Ishikawa (cell line): ENCODE measurements around the gene TLE6.

Experiments
- CEBPB ChIP-seq: IDR thresholded peaks from 2 replicates; pipeline ENCODE4 v1.6.1; 2012
- EP300 ChIP-seq: IDR thresholded peaks from 2 replicates; pipeline ENCODE4 v1.6.1; 2012; ENCODE audit warnings: borderline replicate concordance
- FOXM1 ChIP-seq: IDR thresholded peaks from 2 replicates; pipeline ENCODE4 v1.6.1; 2012; ENCODE audit warnings: low read depth, borderline replicate concordance
- NFIC ChIP-seq: IDR thresholded peaks from 2 replicates; pipeline ENCODE4 v1.6.1; 2012
- RAD21 ChIP-seq: IDR thresholded peaks from 2 replicates; pipeline ENCODE4 v1.6.1; 2012; ENCODE audit warnings: low read depth
- REST ChIP-seq: IDR thresholded peaks from 2 replicates; pipeline ENCODE4 v1.6.1; 2012; ENCODE audit warnings: low read depth, mild to moderate bottlenecking
- TAF1 ChIP-seq: IDR thresholded peaks from 2 replicates; pipeline ENCODE4 v1.6.1; 2012; ENCODE audit warnings: low read depth, mild to moderate bottlenecking
- TCF12 ChIP-seq: IDR thresholded peaks from 2 replicates; pipeline ENCODE4 v1.6.1; 2012; ENCODE audit warnings: low read depth
- YY1 ChIP-seq: IDR thresholded peaks from 2 replicates; pipeline ENCODE4 v1.6.1; 2012; ENCODE audit warnings: low read depth
- TF ChIP-seq, protein P1 (sequence below): IDR thresholded peaks from 2 replicates; pipeline ENCODE4 v1.6.1; 2012

DNA sequence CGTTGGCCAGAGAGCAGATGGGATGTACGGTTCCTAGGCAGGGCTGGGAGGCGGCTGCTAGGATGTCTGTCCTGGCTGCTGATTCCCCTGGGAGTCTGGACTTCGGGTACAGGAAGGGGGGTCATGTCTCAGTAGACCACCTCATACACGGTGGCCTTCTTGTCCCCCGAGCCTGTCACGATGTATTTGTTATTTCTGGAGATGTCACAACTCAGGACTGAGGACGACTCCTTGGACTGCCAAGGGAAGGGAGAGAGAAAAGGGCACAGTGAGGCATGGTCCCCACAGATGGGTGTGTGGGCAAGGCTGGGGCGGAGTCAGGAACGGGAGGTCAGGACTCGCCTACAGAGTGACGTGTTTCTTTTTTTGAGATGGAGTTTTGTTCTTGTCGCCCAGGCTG, 20.4 kb downstream of the TLE6 start:
- no peak for TF ChIP-seq FOXM1
- TF ChIP-seq EP300 = no peak
- no peak for TF ChIP-seq NFIC
- no peak for TF ChIP-seq TAF1
- TF ChIP-seq, protein P1, sequence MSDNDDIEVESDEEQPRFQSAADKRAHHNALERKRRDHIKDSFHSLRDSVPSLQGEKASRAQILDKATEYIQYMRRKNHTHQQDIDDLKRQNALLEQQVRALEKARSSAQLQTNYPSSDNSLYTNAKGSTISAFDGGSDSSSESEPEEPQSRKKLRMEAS = no peak
- TF ChIP-seq TCF12 = no peak
- TF ChIP-seq RAD21 = no peak
- TF ChIP-seq REST = no peak
- no peak for TF ChIP-seq CEBPB
- no peak for TF ChIP-seq YY1
